ENCODE results near the gene WDR48.

DNA sequence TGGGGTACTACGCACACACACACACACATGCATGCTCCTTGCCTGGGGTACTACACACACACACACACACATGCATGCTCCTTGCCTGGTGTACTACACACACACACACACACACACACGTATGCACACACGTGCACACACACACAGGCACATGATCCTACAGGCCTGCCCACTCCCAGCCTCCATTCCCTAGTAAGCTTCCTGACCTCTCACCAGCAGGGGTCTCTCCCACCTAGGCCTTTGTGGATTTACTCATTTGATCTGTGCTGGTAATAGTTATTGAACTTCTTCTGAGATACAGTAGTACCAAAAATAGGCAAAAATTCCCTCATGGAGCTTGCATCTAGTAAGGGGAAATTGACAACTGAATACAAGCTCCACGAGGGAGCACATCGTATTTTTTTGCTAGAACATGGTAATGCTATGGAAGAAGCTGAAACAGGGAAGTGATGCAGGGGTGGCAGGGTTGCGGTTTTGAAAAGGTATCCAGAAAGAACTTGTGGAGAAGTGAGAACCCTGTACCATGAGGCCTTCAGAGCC lies 74.8 kb downstream of the WDR48 start:
- TF ChIP-seq TARDBP (IDR thresholded peaks at IDR 0.05) = no peak
- no peak for TF ChIP-seq BHLHE40 (IDR thresholded peaks at IDR 0.05; ENCODE audit: borderline replicate concordance)
- no peak for TF ChIP-seq SUZ12 (IDR thresholded peaks at IDR 0.05)
- no peak for TF ChIP-seq CTBP1 (IDR thresholded peaks at IDR 0.05; ENCODE audit: borderline replicate concordance)
- no peak for TF ChIP-seq SP1 (IDR thresholded peaks at IDR 0.05)
- TF ChIP-seq FOXM1 (IDR thresholded peaks at IDR 0.05; ENCODE audit: borderline replicate concordance) = no peak
